Activated CD8-positive, alpha-beta memory T cell treated with anti-CD3 and anti-CD28 coated beads, Interleukin-2, amount 10 ng/mL, durations not matched to agents 7 days and 5 days (primary cell): Measurements from ENCODE around the gene CLDN3. TPM values are rescaled to one million over a fixed set of nuclear protein-coding genes. Genes with fewer than 3 reads are reported as not detected.
"Not testable (repeated sequence)": the region's sequence is repeated elsewhere in the genome, so short reads cannot be mapped to it uniquely, and the experiment has no call there.

Experiments used
- ATAC-seq: fragments of 150-1000 bp; cut with Tn5 transposase; one replicate; pipeline ENCODE4 v1.10.0; 2021; ENCODE audit warnings: moderate library complexity
- CTCF ChIA-PET: fragments of 350-600 bp; sonication (Branson Sonifier 250); formaldehyde crosslinking; loops from one replicate; lab custom pipeline; 2021; ENCODE audit warnings: antibody characterized with exemption; lab: Charles Lee
- DNase-seq: peaks from one replicate; pipeline ENCODE4 v3.0.0-alpha.2; 2020
- H3K27ac Mint-ChIP-seq: one replicate; pipeline ENCODE4 v1.8.0; 2021; ENCODE audit warnings: mild to moderate bottlenecking, mixed read lengths
- H3K27me3 Mint-ChIP-seq: one replicate; pipeline ENCODE4 v1.8.0; 2021; ENCODE audit warnings: mixed read lengths
- H3K36me3 Mint-ChIP-seq: one replicate; pipeline ENCODE4 v1.8.0; 2021; ENCODE audit warnings: mild to moderate bottlenecking, mixed read lengths
- H3K4me1 Mint-ChIP-seq: one replicate; pipeline ENCODE4 v1.8.0; 2021; ENCODE audit warnings: mixed read lengths
- H3K4me3 Mint-ChIP-seq: one replicate; pipeline ENCODE4 v1.8.0; 2021; ENCODE audit warnings: mild to moderate bottlenecking, moderate library complexity, mixed read lengths
- H3K9me3 Mint-ChIP-seq: one replicate; pipeline ENCODE4 v1.8.0; 2022; ENCODE audit warnings: low read depth, mixed read lengths
- total RNA-seq, 2 experiments: library from RNA; stranded (reverse); gene quantifications; one replicate each; pipeline ENCODE4 v1.2.3, GENCODE V29; 2021

CLDN3 gene
- total RNA-seq, 2 experiments from 2014 or later: not detected

DNA sequence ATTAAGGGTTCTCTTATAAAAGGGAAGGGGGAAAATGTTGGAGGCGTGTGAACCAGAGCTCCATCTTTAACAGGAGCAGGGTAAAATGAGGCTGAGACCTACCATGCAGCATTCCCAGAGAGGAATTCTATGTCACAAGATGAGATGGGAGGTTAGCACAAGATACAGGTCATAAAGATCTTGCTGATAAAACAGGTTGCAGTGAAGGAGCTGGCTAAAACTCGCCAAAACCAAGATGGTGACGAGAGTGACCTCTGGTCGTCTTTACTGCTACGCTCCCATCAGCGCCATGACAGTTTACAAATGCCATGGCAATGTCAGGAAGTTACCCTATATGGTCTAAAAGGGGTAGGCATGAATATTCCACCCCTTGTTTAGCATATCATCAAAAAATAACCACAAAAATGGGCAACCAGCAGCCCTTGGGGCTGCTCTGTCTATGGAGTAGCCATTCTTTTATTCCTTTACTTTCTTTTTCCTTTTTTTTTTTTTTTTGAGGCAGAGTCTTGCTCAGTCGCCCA, 21.2 kb upstream of the CLDN3 start:
- ATAC-seq, H3K4me3 Mint-ChIP-seq, DNase-seq, H3K27ac Mint-ChIP-seq, H3K9me3 Mint-ChIP-seq, H3K4me1 Mint-ChIP-seq, H3K36me3 Mint-ChIP-seq, CTCF ChIA-PET, H3K27me3 Mint-ChIP-seq: not testable (repeated sequence)

- H3K4me1 Mint-ChIP-seq: no peaks in the 10 kb centered on the region
- H3K9me3 Mint-ChIP-seq: peaks cover 4% of the 10 kb centered on the region
- no peak overlapping the region for H3K4me3 Mint-ChIP-seq
- DNase-seq (no peak), ATAC-seq (no peak)
- no peak overlapping the region for H3K27ac Mint-ChIP-seq
- no peaks in the 10 kb centered on the region for H3K27me3 Mint-ChIP-seq
- CTCF ChIA-PET: no interaction called here
- no peaks in the 10 kb centered on the region for H3K36me3 Mint-ChIP-seq
Measured at GRCh38 chr7:73789051-73789450, 19.0 kb upstream of the CLDN3 start.

- H3K4me1 Mint-ChIP-seq, DNase-seq, H3K27me3 Mint-ChIP-seq, H3K36me3 Mint-ChIP-seq, H3K4me3 Mint-ChIP-seq, H3K27ac Mint-ChIP-seq, H3K9me3 Mint-ChIP-seq, CTCF ChIA-PET, ATAC-seq: not testable (repeated sequence)
Measured at GRCh38 chr7:73787786-73788048, 17.6 kb upstream of the CLDN3 start.

DNA sequence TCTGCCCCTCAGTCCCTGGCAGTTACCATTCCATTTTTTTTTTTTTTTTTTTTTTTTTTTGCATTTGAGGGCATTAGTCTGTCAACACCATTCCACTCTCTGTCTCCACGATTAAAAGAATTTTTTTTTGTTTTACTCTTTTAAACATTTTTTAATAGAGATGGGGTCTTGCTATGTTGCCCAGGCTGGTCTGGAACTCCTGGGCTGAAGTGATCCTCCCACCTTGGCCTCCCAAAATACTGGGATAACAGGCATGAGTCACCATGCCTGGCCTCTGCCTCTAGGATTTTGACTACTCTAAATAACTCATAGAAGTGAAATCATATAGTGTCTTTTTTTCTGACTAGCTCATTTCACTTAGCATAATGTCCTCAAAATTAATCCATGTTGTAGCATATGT, 16.5 kb upstream of the CLDN3 start:
- no peak for ATAC-seq
- H3K36me3 Mint-ChIP-seq: no peaks in the 10 kb centered on the region
- peaks cover 4% of the 10 kb centered on the region for H3K9me3 Mint-ChIP-seq
- H3K4me1 Mint-ChIP-seq: no peaks in the 10 kb centered on the region
- H3K27me3 Mint-ChIP-seq: no peaks in the 10 kb centered on the region
- no peak overlapping the region for H3K27ac Mint-ChIP-seq
- no peak overlapping the region for H3K4me3 Mint-ChIP-seq
- DNase-seq: no peak
- CTCF ChIA-PET: no interaction called here

GRCh38 chr7:73779517-73779916, 9.4 kb upstream of the CLDN3 start:
- CTCF ChIA-PET: no interaction called here

GRCh38 chr7:73778801-73779389, 8.8 kb upstream of the CLDN3 start:
- peaks cover 2% of the 10 kb centered on the region for H3K9me3 Mint-ChIP-seq
- H3K27ac Mint-ChIP-seq: no peak overlapping the region
- peaks cover 3% of the 10 kb centered on the region for H3K27me3 Mint-ChIP-seq
- no peak overlapping the region for H3K4me3 Mint-ChIP-seq
- CTCF ChIA-PET: no interaction called here
- DNase-seq (no peak), ATAC-seq (no peak)
- no peaks in the 10 kb centered on the region for H3K36me3 Mint-ChIP-seq
- peaks cover 6% of the 10 kb centered on the region for H3K4me1 Mint-ChIP-seq

More at GRCh38 chr7:73779517-73779916, 9.4 kb upstream of the CLDN3 start:
- no peak for DNase-seq
- no peaks in the 10 kb centered on the region for H3K36me3 Mint-ChIP-seq
- H3K4me3 Mint-ChIP-seq: no peak overlapping the region
- no peak for ATAC-seq
- no peak overlapping the region for H3K27ac Mint-ChIP-seq
- H3K27me3 Mint-ChIP-seq: peaks cover 3% of the 10 kb centered on the region
- peaks cover 2% of the 10 kb centered on the region for H3K9me3 Mint-ChIP-seq
- peaks cover 6% of the 10 kb centered on the region for H3K4me1 Mint-ChIP-seq

DNA sequence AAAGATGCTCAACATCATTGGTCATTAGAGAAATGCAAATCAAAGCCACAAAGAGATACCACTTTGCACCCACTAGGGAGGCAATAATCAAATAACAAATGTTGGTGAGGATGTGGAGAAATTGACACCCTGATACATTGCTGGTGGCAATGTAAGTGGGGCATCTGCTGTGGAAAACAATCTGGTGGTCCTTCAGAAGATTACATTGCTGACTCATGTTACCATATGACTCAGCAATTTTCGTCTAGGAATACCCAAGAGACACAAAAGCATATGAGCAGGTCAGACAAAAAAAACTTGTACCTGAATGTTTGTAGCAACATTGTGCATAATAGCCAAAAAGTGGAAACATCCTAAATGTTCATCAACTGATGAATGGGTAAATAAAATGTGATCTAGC, 4.9 kb upstream of the CLDN3 start:
- Mint-ChIP-seq H3K4me1 (peaks cover 6% of the 10 kb centered on the region), H3K9me3 (peaks cover 2% of the 10 kb centered on the region), H3K27ac (no peak overlapping the region), H3K27me3 (peaks cover 23% of the 10 kb centered on the region), H3K36me3 (no peaks in the 10 kb centered on the region), H3K4me3 (no peak overlapping the region)
- CTCF ChIA-PET: no interaction called here
- no peak for ATAC-seq
- no peak for DNase-seq

DNA sequence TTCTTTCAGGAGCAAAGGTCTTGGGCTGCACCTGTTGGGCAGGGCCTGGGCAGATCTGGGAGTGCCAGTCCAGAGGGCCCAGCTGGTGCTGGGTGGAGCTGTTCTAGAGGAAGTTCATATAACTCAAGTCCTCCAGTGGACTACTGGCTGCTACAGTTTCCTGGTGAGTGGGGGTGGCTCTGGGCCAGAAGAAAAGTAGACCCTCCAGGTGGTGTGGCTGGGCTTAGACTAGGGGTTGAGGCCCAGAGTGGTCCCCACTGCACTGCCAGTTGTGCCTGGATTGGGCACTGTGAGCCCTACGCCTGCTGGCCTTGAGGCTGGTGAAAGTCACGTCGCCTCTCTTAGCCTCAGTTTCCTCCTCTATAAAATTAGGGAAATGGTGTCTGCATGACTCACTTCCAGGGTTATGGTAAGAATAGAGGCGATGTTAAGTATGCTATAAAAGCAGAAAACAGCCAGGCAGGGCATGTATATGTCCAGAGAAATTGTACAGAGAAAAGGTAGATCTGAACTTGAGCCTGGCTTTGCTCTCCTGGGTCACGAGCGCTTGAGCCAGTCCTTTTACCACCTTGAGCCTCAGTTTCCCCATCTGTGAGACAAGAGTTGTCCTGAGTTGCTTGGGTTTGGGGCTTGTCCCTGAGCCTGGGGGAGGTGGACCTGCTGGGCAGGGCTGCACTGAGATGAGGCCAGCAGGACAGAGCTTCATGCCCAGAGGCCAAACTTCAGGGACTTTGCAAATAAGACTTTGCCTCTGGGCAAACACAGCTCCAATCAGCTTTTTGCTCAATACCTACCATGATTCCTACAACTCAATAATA, 3.8 kb upstream of the CLDN3 start:
- H3K27ac Mint-ChIP-seq: no peak overlapping the region
- peaks cover 2% of the 10 kb centered on the region for H3K9me3 Mint-ChIP-seq
- H3K4me1 Mint-ChIP-seq: peaks cover 6% of the 10 kb centered on the region
- DNase-seq (no peak), ATAC-seq (no peak)
- H3K36me3 Mint-ChIP-seq: no peaks in the 10 kb centered on the region
- CTCF ChIA-PET: no interaction called here
- H3K4me3 Mint-ChIP-seq: no peak overlapping the region
- peaks cover 28% of the 10 kb centered on the region for H3K27me3 Mint-ChIP-seq

DNA sequence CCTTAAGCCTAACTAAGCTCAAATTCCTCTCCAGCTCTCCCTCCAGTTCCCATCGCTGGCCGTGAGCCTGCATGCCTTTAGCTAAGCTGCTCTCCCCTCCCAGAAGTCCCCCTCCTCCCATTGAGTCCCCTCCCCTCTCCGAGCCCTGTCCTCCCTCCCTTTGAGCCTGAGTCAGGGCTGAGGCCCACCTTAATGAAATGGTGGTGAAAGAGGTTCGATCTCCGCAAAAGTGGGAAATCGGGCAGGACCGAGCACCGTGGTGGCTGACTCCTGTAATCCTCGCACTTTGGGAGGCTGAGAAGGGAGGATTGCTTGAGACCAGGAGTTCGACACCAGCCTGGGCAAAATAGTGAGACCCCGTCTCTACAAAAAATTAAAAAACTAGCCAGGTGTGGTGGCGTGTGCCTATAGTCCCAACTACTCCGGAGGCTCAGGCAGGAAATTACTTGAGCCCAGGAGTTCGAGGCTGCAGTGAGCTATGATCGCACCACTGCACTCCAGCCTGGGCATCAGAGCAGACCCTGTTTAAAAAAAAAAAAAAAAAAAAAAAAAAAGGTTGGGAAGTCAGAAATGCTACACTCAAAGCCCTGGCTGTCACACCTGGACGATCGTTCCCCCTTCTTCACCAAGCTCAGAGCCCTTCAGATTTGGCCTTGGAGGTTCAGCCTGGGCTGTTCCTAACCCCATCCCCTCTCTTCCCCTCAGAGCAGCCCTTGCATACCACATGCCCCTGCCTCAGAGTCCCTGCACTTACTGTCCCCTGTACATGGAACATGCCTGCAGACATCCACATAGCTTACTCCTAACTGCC, 995 bp upstream of the CLDN3 start:
- DNase-seq (no peak), ATAC-seq (no peak)
- no peak overlapping the region for H3K4me3 Mint-ChIP-seq
- H3K9me3 Mint-ChIP-seq: peaks cover 2% of the 10 kb centered on the region
- H3K27me3 Mint-ChIP-seq: peaks cover 47% of the 10 kb centered on the region
- H3K4me1 Mint-ChIP-seq: peaks cover 8% of the 10 kb centered on the region
- H3K27ac Mint-ChIP-seq: no peak overlapping the region
- CTCF ChIA-PET: interaction anchor here (0.6 kb wide), 1 partner anchor 146 kb away, joined by 4 read pairs; no protein-coding TSS in a partner anchor
- H3K36me3 Mint-ChIP-seq: peaks cover 2% of the 10 kb centered on the region

DNA sequence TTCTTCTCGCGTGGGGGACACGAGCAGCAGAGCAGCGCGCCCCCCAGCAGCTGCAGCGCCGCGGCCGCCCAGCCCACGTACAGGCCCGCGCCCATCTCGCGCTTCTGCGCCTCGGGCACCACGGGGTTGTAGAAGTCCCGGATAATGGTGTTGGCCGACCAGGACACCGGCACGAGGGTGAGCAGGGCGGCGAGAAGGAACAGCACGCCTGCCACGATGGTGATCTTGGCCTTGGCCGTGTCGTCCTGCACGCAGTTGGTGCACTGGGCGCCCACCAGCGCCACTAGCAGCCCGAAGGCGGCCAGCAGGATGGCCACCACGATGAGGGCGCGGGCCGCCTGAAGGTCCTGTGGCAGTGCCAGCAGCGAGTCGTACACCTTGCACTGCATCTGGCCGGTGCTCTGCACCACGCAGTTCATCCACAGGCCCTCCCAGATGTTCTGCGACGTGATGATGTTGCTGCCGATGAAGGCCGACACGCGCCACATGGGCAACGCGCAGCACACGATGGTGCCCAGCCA, 529 bp downstream of the CLDN3 start:
- Mint-ChIP-seq H3K9me3 (no peaks in the 10 kb centered on the region), H3K36me3 (peaks cover 2% of the 10 kb centered on the region), H3K27ac (no peak overlapping the region), H3K4me3 (no peak overlapping the region), H3K4me1 (peaks cover 2% of the 10 kb centered on the region), H3K27me3 (peaks cover 44% of the 10 kb centered on the region)
- ATAC-seq (no peak), DNase-seq (no peak)
- CTCF ChIA-PET: no interaction called here

DNA sequence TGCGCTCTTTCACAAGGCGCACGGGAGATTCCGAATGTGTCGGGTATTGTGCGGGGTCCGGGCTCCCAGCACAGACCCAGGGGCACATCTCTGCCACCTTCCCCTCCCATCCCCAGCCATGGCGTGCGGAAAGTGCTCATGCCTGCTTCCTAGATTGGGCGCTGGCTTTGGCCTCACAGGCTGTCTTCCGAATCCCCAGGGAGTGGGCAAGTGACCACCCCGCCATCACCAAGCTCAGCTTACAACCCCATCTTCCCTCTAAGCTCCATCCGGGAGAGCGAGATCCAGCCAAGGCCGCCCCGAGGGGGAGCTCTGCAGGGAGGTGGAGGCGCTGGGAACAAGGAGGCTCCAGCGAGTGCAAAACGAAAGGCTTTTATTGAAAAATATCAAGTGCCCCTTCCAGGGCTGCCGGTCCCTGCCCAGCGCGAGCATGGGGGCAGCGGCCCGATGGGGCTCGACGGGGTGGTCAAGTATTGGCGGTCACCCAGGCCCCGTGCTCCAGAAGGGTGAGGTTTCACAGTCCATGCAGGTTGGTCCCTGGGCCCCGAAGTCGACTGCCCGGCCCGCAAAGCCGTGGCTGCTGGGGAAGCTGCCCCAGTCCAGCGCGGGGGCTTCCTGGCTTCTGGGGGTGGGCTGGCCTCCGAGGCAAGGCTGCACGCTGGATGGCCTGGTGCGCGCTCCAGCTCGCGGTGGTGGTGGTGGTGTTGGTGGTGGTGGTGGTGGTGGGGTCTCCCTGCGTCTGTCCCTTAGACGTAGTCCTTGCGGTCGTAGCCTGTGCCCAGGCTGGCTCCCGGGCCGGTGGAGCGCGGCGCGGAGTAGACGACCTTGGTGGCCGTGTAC, 1.2 kb downstream of the CLDN3 start:
- no peak for ATAC-seq
- H3K27me3 Mint-ChIP-seq: peaks cover 44% of the 10 kb centered on the region
- no peaks in the 10 kb centered on the region for H3K9me3 Mint-ChIP-seq
- no peak for DNase-seq
- no peak overlapping the region for H3K27ac Mint-ChIP-seq
- peaks cover 2% of the 10 kb centered on the region for H3K4me1 Mint-ChIP-seq
- peaks cover 2% of the 10 kb centered on the region for H3K36me3 Mint-ChIP-seq
- H3K4me3 Mint-ChIP-seq: no peak overlapping the region
- CTCF ChIA-PET: no interaction called here

DNA sequence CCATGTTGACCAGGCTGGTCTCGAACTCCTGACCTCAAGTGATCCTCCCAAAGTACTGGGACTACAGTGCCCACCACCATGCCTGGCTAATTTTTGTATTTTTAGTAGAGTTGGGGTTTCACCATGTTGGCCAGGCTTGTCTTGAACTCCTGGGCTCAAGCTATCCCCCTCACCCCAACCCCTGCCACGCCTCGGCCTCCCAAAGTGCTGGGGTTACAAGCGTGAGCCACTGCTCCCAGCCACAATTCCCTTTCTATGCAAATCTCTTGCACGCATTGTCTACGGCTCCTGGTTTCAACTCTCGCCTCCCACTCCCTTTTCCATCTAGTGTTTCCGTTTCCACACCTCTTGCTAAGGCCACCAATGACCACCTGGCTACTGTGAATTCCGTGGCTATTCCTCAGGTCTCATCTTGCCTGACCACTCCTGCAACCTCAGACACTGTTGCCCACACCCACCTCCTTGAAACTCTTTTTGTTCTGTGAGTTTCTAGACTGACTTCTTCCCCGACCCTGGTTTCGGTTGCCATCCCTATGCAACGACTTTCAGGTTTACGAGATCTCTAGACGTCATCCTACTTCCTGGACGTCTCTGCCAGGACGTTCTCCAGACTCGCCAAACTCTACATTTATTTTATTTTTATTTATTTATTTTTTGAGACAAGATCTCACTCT, 3.4 kb downstream of the CLDN3 start:
- DNase-seq (no peak), ATAC-seq (no peak)
- peaks cover 2% of the 10 kb centered on the region for H3K4me1 Mint-ChIP-seq
- H3K36me3 Mint-ChIP-seq: peaks cover 2% of the 10 kb centered on the region
- no peak overlapping the region for H3K4me3 Mint-ChIP-seq
- H3K27me3 Mint-ChIP-seq: peaks cover 38% of the 10 kb centered on the region
- CTCF ChIA-PET: no interaction called here
- no peak overlapping the region for H3K27ac Mint-ChIP-seq
- no peaks in the 10 kb centered on the region for H3K9me3 Mint-ChIP-seq
